ENCODE data around the gene SEZ6L.

SEZ6L gene

GRCh38 chr22:26303475-26303874, 134.2 kb downstream of the SEZ6L start:
- no peak for DNase-seq

GRCh38 chr22:26304730-26305129, 135.5 kb downstream of the SEZ6L start:
- no peak for DNase-seq

- DNase-seq: no peak
These were observed 139.2 kb downstream of the SEZ6L start for GRCh38 chr22:26308467-26308866.

- no peak for DNase-seq
These were observed 141.4 kb downstream of the SEZ6L start for GRCh38 chr22:26310616-26311015.

- no peak for DNase-seq
These were observed 144.0 kb downstream of the SEZ6L start for GRCh38 chr22:26313291-26313690.

GRCh38 chr22:26314171-26314570, 144.9 kb downstream of the SEZ6L start:
- DNase-seq: no peak

- no peak for DNase-seq
These were observed 145.4 kb downstream of the SEZ6L start for GRCh38 chr22:26314656-26315055.

- DNase-seq: no peak
These were observed 147.5 kb downstream of the SEZ6L start for GRCh38 chr22:26316732-26317285.

- peak; percentile 78 for DNase-seq
These were observed 149.7 kb downstream of the SEZ6L start for GRCh38 chr22:26318975-26319374.

- DNase-seq: no peak
These were observed 151.2 kb downstream of the SEZ6L start for GRCh38 chr22:26320447-26320846.

GRCh38 chr22:26321469-26321913, 152.2 kb downstream of the SEZ6L start:
- DNase-seq: peak; percentile 80

GRCh38 chr22:26322179-26322905, 153.1 kb downstream of the SEZ6L start:
- DNase-seq: peak; percentile 93

GRCh38 chr22:26323013-26323412, 153.8 kb downstream of the SEZ6L start:
- DNase-seq: no peak

- DNase-seq: no peak
These were observed 154.9 kb downstream of the SEZ6L start for GRCh38 chr22:26324150-26324549.

GRCh38 chr22:26325641-26326040, 156.4 kb downstream of the SEZ6L start:
- no peak for DNase-seq

GRCh38 chr22:26326803-26327202, 157.5 kb downstream of the SEZ6L start:
- no peak for DNase-seq

- no peak for DNase-seq
These were observed 158.0 kb downstream of the SEZ6L start for GRCh38 chr22:26327306-26327705.

- DNase-seq: no peak
These were observed 159.0 kb downstream of the SEZ6L start for GRCh38 chr22:26328221-26328620.

- peak; percentile 30 for DNase-seq
These were observed 161.8 kb downstream of the SEZ6L start for GRCh38 chr22:26330971-26331625.

- DNase-seq: no peak
These were observed 164.0 kb downstream of the SEZ6L start for GRCh38 chr22:26333088-26333800.

GRCh38 chr22:26334232-26334631, 165.0 kb downstream of the SEZ6L start:
- no peak for DNase-seq

- no peak for DNase-seq
These were observed 167.5 kb downstream of the SEZ6L start for GRCh38 chr22:26336773-26337172.

- no peak for DNase-seq
These were observed 170.5 kb downstream of the SEZ6L start for GRCh38 chr22:26339755-26340154.

Measured in HCEC 1CT (cell line).